IMR-90 (cell line): Measurements from ENCODE around the gene RYR2. TPM values are rescaled to one million over a fixed set of nuclear protein-coding genes. Genes with fewer than 3 reads are reported as not detected.

Source experiments
- ATAC-seq: fragments of 200-7000 bp; cut with Tn5 transposase; 2 replicates; pipeline ENCODE4 v1.9.1; 2020; ENCODE audit warnings: low read depth, mild to moderate bottlenecking, moderate library complexity
- BruUV-seq: library from RNA; stranded (reverse); fragments of 400-500 nt; replicated peaks from 2 replicates; lab custom pipeline; 2021; lab: Mats Ljungman, UMichigan
- CTCF ChIA-PET: fragments of 300-600 bp; formaldehyde crosslinking; extraction: SDS; loops from one replicate; lab custom pipeline; 2021; ENCODE audit warnings: antibody characterized with exemption; lab: Yijun Ruan, JAX
- POLR2A ChIA-PET: fragments of 300-600 bp; sonication (Branson Sonifier 250); formaldehyde crosslinking; loops from one replicate; lab custom pipeline; 2022; ENCODE audit warnings: antibody characterized with exemption; ENCODE audit not compliant: unreplicated experiment; lab: Charles Lee
- DNase-seq: peaks from one replicate; pipeline ENCODE4 v3.0.0; 2013
- H2AFZ ChIP-seq: replicated peaks from 2 replicates; pipeline ENCODE3; 2013; ENCODE audit warnings: low read length, mild to moderate bottlenecking; ENCODE audit not compliant: poor library complexity
- H2AK5ac ChIP-seq: 2 replicates; pipeline ENCODE4 v1.6.1; 2013; ENCODE audit warnings: low read depth, low read length, inconsistent platforms
- H2AK9ac ChIP-seq: replicated peaks from 2 replicates; pipeline ENCODE3; 2013; ENCODE audit warnings: mild to moderate bottlenecking, low read depth, low read length, moderate library complexity; ENCODE audit not compliant: poor library complexity
- H2BK120ac ChIP-seq: 2 replicates; pipeline ENCODE4 v1.6.1; 2013; ENCODE audit warnings: low read depth, low read length, inconsistent platforms
- H2BK15ac ChIP-seq: 3 replicates; pipeline ENCODE4 v1.6.1; 2013; ENCODE audit warnings: low read depth, low read length, inconsistent platforms
- H2BK20ac ChIP-seq: 2 replicates; pipeline ENCODE4 v1.6.1; 2013; ENCODE audit warnings: low read depth, mild to moderate bottlenecking, inconsistent platforms, low read length, moderate library complexity
- H2BK5ac ChIP-seq: 2 replicates; pipeline ENCODE4 v1.6.1; 2013; ENCODE audit warnings: mild to moderate bottlenecking, low read depth, low read length, inconsistent platforms; ENCODE audit not compliant: poor library complexity, severe bottlenecking
- H3K14ac ChIP-seq: replicated peaks from 2 replicates; pipeline ENCODE4 v1.6.1; 2013; ENCODE audit warnings: low read depth, low read length, inconsistent platforms
- H3K18ac ChIP-seq: 2 replicates; pipeline ENCODE4 v1.6.1; 2013; ENCODE audit warnings: low read depth, low read length, control low read depth
- H3K23ac ChIP-seq: 2 replicates; pipeline ENCODE4 v1.6.1; 2013; ENCODE audit warnings: low read depth, low read length, inconsistent platforms
- H3K27ac ChIP-seq: 2 replicates; pipeline ENCODE4 v1.5.1; 2013; ENCODE audit warnings: mild to moderate bottlenecking, control low read depth, low read length; ENCODE audit not compliant: insufficient read depth
- H3K27me3 ChIP-seq: 2 replicates; pipeline ENCODE4 v1.6.1; 2013; ENCODE audit warnings: low read length; ENCODE audit not compliant: control insufficient read depth, insufficient read depth
- H3K36me3 ChIP-seq: 2 replicates; pipeline ENCODE4 v1.6.1; 2013; ENCODE audit warnings: low read length, mixed read lengths; ENCODE audit not compliant: control insufficient read depth, insufficient read depth
- H3K4ac ChIP-seq: 2 replicates; pipeline ENCODE4 v1.6.1; 2013; ENCODE audit warnings: low read depth, low read length, inconsistent platforms
- H3K4me1 ChIP-seq: 2 replicates; pipeline ENCODE4 v1.6.1; 2013; ENCODE audit warnings: low read length, mixed read lengths; ENCODE audit not compliant: control insufficient read depth, insufficient read depth
- H3K4me2 ChIP-seq: 2 replicates; pipeline ENCODE4 v1.6.1; 2013; ENCODE audit warnings: low read depth, mild to moderate bottlenecking, control low read depth, low read length, moderate library complexity
- H3K4me3 ChIP-seq: 2 replicates; pipeline ENCODE4 v1.5.1; 2013; ENCODE audit warnings: low read depth, mild to moderate bottlenecking, control low read depth, low read length, moderate library complexity; ENCODE audit not compliant: insufficient read depth
- H3K56ac ChIP-seq: 2 replicates; pipeline ENCODE4 v1.6.1; 2013; ENCODE audit warnings: low read length, inconsistent platforms; ENCODE audit not compliant: insufficient read depth; ENCODE audit errors: extremely low read depth
- H3K79me1 ChIP-seq, 2 experiments: 2 replicates each; pipeline ENCODE4 v1.6.1; 2013; ENCODE audit warnings: low read length in 2 of 2, inconsistent platforms in 1 of 2, low read depth in 1 of 2
- H3K9ac ChIP-seq: 2 replicates; pipeline ENCODE4 v1.6.1; 2013; ENCODE audit warnings: low read depth, low read length, control low read depth
- H3K9me1 ChIP-seq: 2 replicates; pipeline ENCODE4 v1.6.1; 2013; ENCODE audit warnings: low read length, inconsistent platforms; ENCODE audit not compliant: insufficient read depth
- H3K9me3 ChIP-seq: 2 replicates; pipeline ENCODE4 v1.6.1; 2013; ENCODE audit warnings: low read length; ENCODE audit not compliant: control insufficient read depth, insufficient read depth
- H4K20me1 ChIP-seq: 2 replicates; pipeline ENCODE4 v1.6.1; 2013; ENCODE audit warnings: low read length, inconsistent platforms; ENCODE audit not compliant: insufficient read depth
- H4K5ac ChIP-seq: 2 replicates; pipeline ENCODE4 v1.6.1; 2013; ENCODE audit warnings: mild to moderate bottlenecking, low read depth, low read length, control low read depth
- H4K8ac ChIP-seq, 2 experiments: 2 replicates each; pipeline ENCODE4 v1.6.1; 2013; ENCODE audit warnings: low read depth in 2 of 2, low read length in 2 of 2, control low read depth in 1 of 2, inconsistent platforms in 1 of 2
- H4K91ac ChIP-seq: 2 replicates; pipeline ENCODE4 v1.6.1; 2013; ENCODE audit warnings: low read depth, low read length, inconsistent platforms; ENCODE audit not compliant: insufficient read depth
- BHLHE40 ChIP-seq: fragments of 150-350 bp; IDR thresholded peaks from 2 replicates; pipeline ENCODE4 v1.6.1; 2016; ENCODE audit warnings: mild to moderate bottlenecking, low read depth, low read length
- CEBPB ChIP-seq: IDR thresholded peaks from 2 replicates; pipeline ENCODE4 v1.6.1; 2012; ENCODE audit warnings: low read depth, low read length, improper control_type of control experiment
- CTCF ChIP-seq: conservative IDR thresholded peaks from 2 replicates; pipeline ENCODE4 v1.5.1; 2012; ENCODE audit warnings: mild to moderate bottlenecking, low read depth, low read length, improper control_type of control experiment
- FOS ChIP-seq: fragments of 150-350 bp; IDR thresholded peaks from 2 replicates; pipeline ENCODE4 v1.6.1; 2016; ENCODE audit warnings: low read depth, low read length
- MAFK ChIP-seq: IDR thresholded peaks from 2 replicates; pipeline ENCODE4 v1.6.1; 2012; ENCODE audit warnings: low read depth, low read length, improper control_type of control experiment
- MAZ ChIP-seq: IDR thresholded peaks from 2 replicates; pipeline ENCODE4 v1.6.1; 2012; ENCODE audit warnings: low read depth, mild to moderate bottlenecking, low read length, improper control_type of control experiment, moderate library complexity, borderline replicate concordance
- MXI1 ChIP-seq: IDR thresholded peaks from 2 replicates; pipeline ENCODE4 v1.6.1; 2012; ENCODE audit warnings: low read depth, mild to moderate bottlenecking, low read length, moderate library complexity, borderline replicate concordance
- NFE2L2 ChIP-seq: fragments of 150-350 bp; IDR thresholded peaks from 2 replicates; pipeline ENCODE4 v1.6.1; 2016; ENCODE audit warnings: low read depth, mild to moderate bottlenecking, low read length
- POLR2A ChIP-seq: IDR thresholded peaks from 2 replicates; pipeline ENCODE4 v1.6.1; 2012; ENCODE audit warnings: mild to moderate bottlenecking, low read depth, low read length
- RFX5 ChIP-seq: IDR thresholded peaks from 2 replicates; pipeline ENCODE4 v1.8.0; 2012; ENCODE audit warnings: low read depth, mild to moderate bottlenecking, low read length, moderate library complexity
- WGBS, 2 experiments: methylation state at CpG; one replicate each; pipeline versions ENCODE4 v1.1.5 to v1.1.7; 2013; ENCODE audit warnings: missing lambda C conversion rate in 2 of 2; ENCODE audit not compliant: insufficient read length in 1 of 2; ENCODE audit errors: extremely low coverage in 2 of 2; 5-methylcytosine and 5-hydroxymethylcytosine counted together
- dilution Hi-C: fragments of 300-500 bp; cut with HindIII; formaldehyde crosslinking; loops from one replicate; pipeline ENCODE4 v1.14.3; 2018; ENCODE audit warnings: low sequenced_read_pairs; ENCODE audit not compliant: unreplicated experiment
- in situ Hi-C: fragments of 300-500 bp; cut with MboI; formaldehyde crosslinking; loops from 3 replicates; pipeline ENCODE4 v1.14.3; 2019; ENCODE audit warnings: low sequenced_read_pairs, inconsistent platforms, mixed read lengths
- intact Hi-C: fragments of 100-400 bp; cut with micrococcal nuclease; formaldehyde crosslinking; loops from 2 replicates; pipeline ENCODE4 v1.10.0; 2022
- polyA plus RNA-seq, 3 experiments: library from polyadenylated mRNA; depleted of rRNA; stranded (reverse); fragments of >200 nt; gene quantifications; 2 replicates each; pipeline ENCODE4 v1.2.3, GENCODE V29; 2012; ENCODE audit warnings: low replicate concordance in 1 of 3
- total RNA-seq: library from RNA; depleted of rRNA; stranded (reverse); fragments of >200 nt; gene quantifications from 2 replicates; pipeline ENCODE4 v1.2.3, GENCODE V29; 2012
- TF ChIP-seq, protein P1 (sequence below): fragments of 150-350 bp; IDR thresholded peaks from 2 replicates; pipeline ENCODE4 v1.6.1; 2017; ENCODE audit warnings: mild to moderate bottlenecking, antibody characterized with exemption, low read length, low read depth
- TF ChIP-seq, protein P2 (sequence below): fragments of 150-350 bp; IDR thresholded peaks from 2 replicates; pipeline ENCODE4 v1.6.1; 2016; ENCODE audit warnings: low read depth, mild to moderate bottlenecking, low read length, moderate library complexity, borderline replicate concordance

Gene RYR2
- total and polyA plus RNA-seq, 2 of the 4 experiments (the other 2 are of a cell fraction) = not detected

GRCh38 chr1:237684236-237684635 is 642.3 kb downstream of the RYR2 start:
- dilution Hi-C loops (no loop called here), intact Hi-C loops (no loop called here), in situ Hi-C loops (no loop called here)
- H3K36me3 ChIP-seq = no peaks in the 10 kb centered on the region
- H3K4me1 ChIP-seq = peaks cover 2% of the 10 kb centered on the region; the same call in 1 of the 2 replicates
- peak overlapping the region; percentile 27; the same call in 1 of the 2 replicates for H2AK5ac ChIP-seq
- H4K91ac ChIP-seq = no peak overlapping the region; the same call in 1 of the 2 replicates
- no peak overlapping the region for H2BK5ac ChIP-seq
- no peak overlapping the region for H2BK15ac ChIP-seq
- ATAC-seq = peak; percentile 56
- H3K4ac ChIP-seq = no peak overlapping the region
- peak overlapping the region; percentile 9; the same call in 1 of the 2 replicates for H3K18ac ChIP-seq
- no peak overlapping the region for H3K27ac ChIP-seq
- no peak overlapping the region for H4K5ac ChIP-seq
- POLR2A ChIA-PET = no interaction called here
- no peak overlapping the region for H3K56ac ChIP-seq
- H2AFZ ChIP-seq = no peak overlapping the region
- no TSS peak for BruUV-seq
- no peak overlapping the region for H2BK20ac ChIP-seq
- CTCF ChIA-PET = no interaction called here
- TF ChIP-seq MAFK = no peak
- no peak for TF ChIP-seq POLR2A
- TF ChIP-seq MXI1 = no peak
- no peak for TF ChIP-seq MAZ
- TF ChIP-seq BHLHE40 = no peak
- no peak for TF ChIP-seq FOS
- no peak for TF ChIP-seq RFX5
- TF ChIP-seq, protein P1, sequence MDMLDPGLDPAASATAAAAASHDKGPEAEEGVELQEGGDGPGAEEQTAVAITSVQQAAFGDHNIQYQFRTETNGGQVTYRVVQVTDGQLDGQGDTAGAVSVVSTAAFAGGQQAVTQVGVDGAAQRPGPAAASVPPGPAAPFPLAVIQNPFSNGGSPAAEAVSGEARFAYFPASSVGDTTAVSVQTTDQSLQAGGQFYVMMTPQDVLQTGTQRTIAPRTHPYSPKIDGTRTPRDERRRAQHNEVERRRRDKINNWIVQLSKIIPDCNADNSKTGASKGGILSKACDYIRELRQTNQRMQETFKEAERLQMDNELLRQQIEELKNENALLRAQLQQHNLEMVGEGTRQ = no peak
- TF ChIP-seq, protein P2, sequence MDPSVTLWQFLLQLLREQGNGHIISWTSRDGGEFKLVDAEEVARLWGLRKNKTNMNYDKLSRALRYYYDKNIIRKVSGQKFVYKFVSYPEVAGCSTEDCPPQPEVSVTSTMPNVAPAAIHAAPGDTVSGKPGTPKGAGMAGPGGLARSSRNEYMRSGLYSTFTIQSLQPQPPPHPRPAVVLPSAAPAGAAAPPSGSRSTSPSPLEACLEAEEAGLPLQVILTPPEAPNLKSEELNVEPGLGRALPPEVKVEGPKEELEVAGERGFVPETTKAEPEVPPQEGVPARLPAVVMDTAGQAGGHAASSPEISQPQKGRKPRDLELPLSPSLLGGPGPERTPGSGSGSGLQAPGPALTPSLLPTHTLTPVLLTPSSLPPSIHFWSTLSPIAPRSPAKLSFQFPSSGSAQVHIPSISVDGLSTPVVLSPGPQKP = no peak
- no peak for TF ChIP-seq CTCF
- TF ChIP-seq CEBPB = no peak
- TF ChIP-seq NFE2L2 = no peak
- peak; percentile 62 for DNase-seq
- H3K27me3 ChIP-seq = no peaks in the 10 kb centered on the region
- H2AK9ac ChIP-seq = no peak overlapping the region
- no peak overlapping the region for H4K8ac ChIP-seq
- H3K79me1 ChIP-seq = no peaks in the 10 kb centered on the region
- H4K20me1 ChIP-seq = no peaks in the 10 kb centered on the region
- 100% methylated on average over 1 of the region's 6 CpGs; no CpG with 5 or more reads in 1 of the 2 experiments for WGBS, 2 experiments
- no peak overlapping the region for H3K4me3 ChIP-seq
- H3K9me3 ChIP-seq = no peaks in the 10 kb centered on the region
- no peak overlapping the region for H3K9ac ChIP-seq
- no peak overlapping the region for H2BK120ac ChIP-seq
- no peak overlapping the region for H3K14ac ChIP-seq
- H3K4me2 ChIP-seq = no peak overlapping the region
- no peak overlapping the region for H3K23ac ChIP-seq
- H3K9me1 ChIP-seq = 0 out of 2 replicates have a peak, but pooled peaks cover 2% of the 10 kb centered on the region
